HG03175 (cell line): ENCODE data around the gene OR52H1.
"Not testable (repeated sequence)": the region's sequence is repeated elsewhere in the genome, so short reads cannot be mapped to it uniquely, and the experiment has no call there.

Experiments used
- ATAC-seq: cut with Tn5 transposase; IDR thresholded peaks from one replicate; pipeline ENCODE4 v1.9.1; 2021; ENCODE audit warnings: mild to moderate bottlenecking, moderate library complexity; ENCODE audit not compliant: unreplicated experiment

OR52H1 gene

DNA sequence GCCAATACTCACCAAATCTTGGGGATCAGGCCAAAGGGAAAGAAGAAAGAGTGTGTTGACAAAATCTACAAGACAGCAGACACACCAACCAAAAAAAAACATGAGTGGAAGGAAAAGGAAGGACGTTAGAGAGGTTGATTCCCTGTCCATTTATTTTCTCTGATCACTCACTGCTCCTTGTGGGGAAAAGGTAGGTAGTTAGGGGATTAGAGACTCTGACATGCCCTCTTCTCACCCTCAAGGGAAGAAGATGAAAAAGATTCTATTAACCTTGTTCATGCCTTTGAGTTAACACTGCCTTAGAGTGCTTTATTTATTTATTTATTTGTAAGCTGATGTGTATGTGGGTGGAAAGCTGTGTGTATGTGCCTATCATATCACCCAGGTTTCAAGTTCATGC lies at the start of gene OR52H1:
TSS of gene OR52H1 (minus strand) at position 101 of the 400 bp plus-strand sequence. CDS start 3,035 bp downstream, outside the sequence.
- no peak for ATAC-seq

DNA sequence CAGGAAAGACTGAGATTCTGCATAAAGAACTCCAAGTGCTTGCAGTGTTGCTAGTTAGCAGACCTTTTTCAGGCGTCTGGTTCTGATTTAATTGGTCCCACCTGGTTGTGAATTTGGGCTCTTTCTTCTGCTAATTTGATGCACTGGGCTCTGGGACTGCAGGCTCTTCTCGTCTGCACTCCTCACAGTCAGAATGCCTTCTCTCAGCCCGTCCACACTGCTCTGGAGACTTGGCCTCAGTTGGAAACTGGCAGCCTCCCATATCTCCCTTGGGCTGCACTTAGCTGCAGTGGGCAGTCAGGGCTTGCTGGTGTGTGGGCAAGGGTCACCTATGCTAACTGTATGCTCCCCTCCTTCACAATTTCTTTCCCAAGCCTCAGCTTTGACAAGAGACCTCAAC lies 49.6 kb upstream of the OR52H1 start:
- ATAC-seq = no peak

DNA sequence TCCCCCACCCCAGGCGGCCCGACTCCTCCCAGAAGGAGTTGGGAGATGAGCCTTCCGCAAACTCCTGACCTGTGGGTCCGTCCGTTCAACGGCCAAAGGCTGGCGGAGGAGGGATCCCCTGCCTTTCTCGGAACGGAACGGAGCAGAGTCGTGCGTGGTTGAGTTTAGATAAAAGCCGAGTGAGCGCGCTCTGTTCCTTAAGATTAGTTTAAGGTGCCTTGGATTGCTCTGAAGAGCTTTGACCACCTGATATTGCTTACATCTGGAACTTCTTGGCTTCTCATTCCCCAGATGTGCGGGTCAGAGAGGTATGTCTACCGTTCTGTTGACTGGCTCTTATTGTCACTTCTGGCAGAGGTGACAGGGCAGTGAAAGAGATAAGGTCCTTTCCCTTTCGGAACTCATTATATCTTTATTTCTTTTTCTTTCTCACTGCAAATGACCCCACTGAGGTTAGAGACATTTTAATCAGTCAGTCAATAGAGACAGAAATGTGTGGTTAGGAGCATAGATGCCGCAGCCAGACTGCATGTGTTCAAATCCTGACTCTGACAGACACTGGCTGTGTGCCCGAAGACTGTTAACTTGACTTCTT lies 48.4 kb upstream of the OR52H1 start, which contains the start of gene TRIM6:
TSS of gene TRIM6 (plus strand) at position 31 of the 595 bp plus-strand sequence. CDS start at position 292, 261 bp downstream.
- ATAC-seq = peak; percentile 44

DNA sequence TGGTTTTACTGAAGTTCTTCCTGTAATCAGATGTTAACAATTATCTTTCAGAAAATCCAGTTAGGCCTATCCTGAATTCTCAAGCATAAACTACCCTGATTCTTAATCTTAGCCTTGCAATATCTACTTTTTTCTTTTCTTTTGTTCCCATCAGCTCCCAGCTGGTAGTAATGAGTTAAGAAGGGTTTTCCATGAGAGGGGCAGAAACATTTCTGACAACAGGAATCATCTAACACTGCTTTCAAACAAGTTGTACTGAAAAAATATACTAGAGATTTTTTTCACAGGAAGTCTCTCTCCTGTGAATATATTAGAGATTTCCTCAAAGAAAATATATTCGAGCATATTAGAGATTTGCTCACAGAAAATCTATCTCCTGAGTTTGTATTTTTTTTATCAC lies 44.8 kb upstream of the OR52H1 start:
- no peak for ATAC-seq

DNA sequence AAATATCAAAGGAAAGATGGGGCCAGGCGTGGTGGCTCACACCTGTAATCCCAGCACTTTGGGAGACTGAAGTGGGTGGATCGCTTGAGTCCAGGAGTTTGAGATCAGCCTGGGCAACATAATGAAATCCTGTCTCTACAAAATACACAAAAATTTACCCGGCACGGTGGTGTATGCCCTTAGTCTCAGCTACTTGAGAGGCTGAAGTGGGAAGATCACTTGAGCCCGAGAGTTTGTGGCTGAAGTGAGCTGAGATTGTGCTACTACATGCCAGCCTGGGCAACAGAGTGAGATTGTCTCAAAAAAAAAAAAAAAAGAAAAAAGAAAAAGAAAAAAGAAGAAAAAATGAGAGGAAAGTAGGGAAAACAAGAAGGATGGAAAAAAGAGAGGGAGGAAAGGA lies 44.3 kb upstream of the OR52H1 start:
- no peak for ATAC-seq

DNA sequence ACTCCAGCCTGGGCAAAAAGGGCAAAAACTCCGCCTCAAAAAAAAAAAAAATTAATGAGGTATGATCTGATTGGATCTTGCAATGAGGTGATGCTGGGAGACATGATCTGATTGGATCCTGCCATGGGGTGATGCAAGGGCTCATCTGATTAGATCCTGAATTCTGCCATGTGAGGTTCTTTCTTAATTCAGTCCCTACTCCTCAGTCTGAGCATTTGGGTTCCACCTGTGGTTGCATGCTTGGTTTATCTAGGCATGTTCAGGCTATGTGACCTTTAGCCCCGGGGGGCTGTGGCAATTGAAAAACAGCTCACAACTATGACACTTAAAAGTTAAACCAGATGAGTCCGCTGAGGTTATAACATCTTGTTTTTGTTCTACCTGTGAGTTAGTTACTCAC lies 43.3 kb upstream of the OR52H1 start:
- ATAC-seq = no peak

DNA sequence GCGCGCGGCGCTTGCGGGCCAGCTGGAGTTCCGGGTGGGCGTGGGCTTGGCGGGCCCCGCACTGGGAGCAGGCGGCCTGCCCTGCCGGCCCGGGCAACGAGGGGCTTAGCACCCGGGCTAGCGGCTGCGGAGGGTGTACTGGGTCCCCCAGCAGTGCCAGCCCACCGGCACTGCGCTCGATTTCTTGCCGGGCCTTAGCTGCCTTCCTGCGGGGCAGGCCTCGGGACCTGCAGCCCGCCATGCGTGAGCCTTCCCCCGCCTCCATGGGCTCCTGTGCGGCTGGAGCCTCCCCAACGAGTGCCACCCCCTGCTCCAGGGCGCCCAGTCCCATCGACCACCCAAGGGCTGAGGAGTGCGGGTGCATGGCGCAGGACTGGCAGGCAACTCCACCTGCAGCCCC lies 41.6 kb upstream of the OR52H1 start:
- not testable (repeated sequence) for ATAC-seq

DNA sequence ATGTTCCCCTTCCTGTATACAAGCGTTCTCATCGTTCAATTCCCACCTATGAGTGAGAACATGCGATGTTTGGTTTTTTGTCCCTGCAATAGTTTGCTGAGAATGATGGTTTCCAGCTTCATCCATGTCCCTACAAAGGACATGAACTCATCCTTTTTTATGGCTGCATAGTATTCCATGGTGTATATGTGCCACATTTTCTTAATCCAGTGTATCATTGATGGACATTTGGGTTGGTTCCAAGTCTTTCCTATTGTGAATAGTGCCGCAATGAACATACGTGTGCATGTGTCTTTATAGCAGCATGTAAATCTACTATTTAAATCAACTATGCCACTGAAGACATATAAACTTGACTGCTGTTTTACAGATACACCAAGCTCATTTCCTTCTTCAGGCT lies 36.1 kb upstream of the OR52H1 start:
- not testable (repeated sequence) for ATAC-seq

DNA sequence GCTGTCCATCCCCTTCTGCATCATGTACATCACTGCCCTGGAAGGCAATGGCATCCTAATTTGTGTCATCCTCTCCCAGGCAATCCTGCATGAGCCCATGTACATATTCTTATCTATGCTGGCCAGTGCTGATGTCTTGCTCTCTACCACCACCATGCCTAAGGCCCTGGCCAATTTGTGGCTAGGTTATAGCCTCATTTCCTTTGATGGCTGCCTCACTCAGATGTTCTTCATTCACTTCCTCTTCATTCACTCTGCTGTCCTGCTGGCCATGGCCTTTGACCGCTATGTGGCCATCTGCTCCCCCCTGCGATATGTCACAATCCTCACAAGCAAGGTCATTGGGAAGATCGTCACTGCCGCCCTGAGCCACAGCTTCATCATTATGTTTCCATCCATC lies 32.7 kb upstream of the OR52H1 start:
- no peak for ATAC-seq

DNA sequence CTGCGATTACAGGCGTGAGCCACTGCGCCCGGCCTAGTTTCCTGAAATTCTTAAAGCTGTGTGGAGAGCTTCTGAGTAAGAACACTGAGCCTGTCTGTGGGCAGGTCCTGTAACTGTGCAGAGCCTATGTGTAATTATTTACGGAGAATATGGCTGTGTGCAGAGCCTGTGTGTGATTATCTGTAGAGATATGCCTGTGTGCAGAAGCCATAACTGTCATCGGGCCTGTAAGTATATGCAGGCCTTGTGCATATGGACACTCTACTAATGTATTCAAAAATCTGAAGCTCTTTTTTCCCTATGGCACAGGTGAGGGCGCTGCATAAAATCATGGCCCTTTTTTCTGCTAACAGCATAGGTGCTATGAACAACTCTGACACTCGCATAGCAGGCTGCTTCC lies 32.2 kb upstream of the OR52H1 start, which contains the start of gene OR52B6:
TSS of gene OR52B6 (plus strand) at position 301 of the 400 bp plus-strand sequence. CDS start at position 301, 0 bp downstream.
- no peak for ATAC-seq

DNA sequence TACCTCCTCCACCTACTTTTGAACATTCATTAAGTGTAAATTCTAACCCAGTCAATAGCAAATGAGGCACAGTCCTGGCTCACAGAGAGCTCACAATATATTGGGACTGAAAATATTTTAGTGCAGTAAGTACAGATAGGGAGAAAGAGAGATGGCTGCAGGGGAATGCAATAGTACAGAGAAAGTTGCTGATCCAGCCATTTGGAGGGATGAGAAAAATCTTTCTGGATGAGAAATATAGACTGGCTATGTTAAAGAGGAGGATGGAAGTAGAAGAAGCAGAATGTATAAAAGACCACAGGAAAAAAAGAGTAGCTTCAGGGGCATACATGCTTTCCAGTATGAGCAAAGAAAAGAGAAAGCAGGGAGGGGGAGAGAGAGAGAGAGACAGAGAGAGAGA lies 28.8 kb upstream of the OR52H1 start:
- no peak for ATAC-seq

DNA sequence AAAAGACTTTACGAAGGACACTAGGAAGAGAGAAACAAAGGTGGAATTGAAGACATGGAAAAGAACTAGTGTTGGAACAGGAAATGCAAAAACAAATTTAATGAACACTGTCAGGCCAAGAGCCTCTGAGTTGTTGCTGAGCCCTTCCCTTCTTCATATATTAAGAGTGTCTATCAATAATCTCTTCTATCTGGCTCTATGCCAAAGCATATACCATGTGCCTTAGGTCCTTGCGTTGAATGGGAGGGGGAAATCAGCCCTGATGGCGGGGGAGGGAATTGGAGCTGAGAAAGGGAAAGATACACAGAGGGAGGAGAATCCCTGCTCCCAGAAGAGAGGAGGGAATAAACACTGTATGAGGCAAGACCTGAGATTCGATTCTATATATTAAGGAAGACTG lies 26.8 kb upstream of the OR52H1 start:
- no peak for ATAC-seq

DNA sequence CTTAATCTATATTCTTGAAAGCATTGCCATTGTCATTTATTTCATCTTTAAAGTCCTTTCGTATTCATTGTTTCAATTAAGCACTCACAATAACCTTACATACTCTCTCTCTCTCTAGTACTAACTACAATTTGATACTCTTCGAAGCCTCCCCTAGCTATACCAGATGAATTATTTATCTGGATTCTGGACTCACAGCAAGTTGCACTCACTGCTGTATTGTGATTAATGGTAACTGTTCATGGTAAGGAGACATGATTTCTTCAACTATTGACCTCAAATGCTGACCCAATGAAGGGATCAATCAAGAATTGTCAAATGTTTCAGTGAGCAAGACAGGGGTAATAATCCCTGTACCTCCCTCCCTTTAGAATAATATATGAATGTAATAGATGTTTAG lies 26.3 kb upstream of the OR52H1 start:
- no peak for ATAC-seq

DNA sequence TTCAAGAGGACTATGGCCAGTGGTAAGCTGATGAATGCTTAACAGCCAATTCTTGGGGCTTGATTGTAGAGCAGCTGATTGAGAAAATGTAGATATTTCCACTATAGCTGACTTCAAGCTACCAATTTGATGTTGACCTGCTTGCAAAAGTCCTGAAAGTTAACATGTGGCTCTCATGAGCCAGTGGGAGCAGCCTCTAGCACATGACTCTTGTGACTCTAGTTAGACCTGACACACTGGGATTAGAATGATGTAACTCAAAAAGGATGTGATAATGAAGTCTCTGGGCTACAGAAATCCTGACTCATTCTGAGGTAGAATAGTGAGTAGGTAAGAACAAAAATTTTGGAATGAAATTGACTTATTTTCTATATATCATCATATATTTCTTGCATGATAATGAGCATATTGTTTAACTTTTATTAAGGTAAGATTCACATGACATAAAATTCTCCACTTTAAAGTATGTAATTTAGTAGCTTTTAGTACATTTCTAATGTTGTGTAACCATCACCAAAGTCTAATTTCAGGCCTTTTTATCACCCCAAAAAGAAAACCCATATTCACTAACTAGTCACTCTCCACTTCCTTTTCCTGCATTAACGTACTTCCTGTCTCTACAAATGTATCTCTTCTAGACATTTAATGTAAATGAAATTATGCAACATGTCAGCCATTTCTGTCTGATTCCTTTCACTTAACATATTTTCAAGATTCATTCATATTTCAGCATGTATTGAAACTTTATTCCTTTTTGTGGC lies 16.1 kb upstream of the OR52H1 start:
- ATAC-seq = no peak

DNA sequence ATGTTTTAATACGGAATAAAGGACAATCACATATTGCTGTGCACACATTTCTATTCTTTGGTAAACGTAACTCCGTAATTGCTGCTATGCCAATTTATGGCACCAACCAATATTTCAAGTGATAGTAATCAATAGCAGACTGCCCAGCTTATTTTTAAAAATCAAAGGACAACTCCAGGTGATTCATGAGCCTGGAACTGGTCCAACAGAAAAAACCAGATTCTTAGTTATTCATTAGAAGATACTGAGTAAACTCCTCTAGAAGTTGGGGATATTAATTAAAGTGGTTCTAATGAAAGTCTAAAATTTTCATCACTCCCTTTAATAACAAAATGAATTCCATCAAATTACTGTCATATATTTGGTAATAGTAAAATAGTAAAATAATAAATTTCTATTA lies 9.4 kb upstream of the OR52H1 start:
- no peak for ATAC-seq

DNA sequence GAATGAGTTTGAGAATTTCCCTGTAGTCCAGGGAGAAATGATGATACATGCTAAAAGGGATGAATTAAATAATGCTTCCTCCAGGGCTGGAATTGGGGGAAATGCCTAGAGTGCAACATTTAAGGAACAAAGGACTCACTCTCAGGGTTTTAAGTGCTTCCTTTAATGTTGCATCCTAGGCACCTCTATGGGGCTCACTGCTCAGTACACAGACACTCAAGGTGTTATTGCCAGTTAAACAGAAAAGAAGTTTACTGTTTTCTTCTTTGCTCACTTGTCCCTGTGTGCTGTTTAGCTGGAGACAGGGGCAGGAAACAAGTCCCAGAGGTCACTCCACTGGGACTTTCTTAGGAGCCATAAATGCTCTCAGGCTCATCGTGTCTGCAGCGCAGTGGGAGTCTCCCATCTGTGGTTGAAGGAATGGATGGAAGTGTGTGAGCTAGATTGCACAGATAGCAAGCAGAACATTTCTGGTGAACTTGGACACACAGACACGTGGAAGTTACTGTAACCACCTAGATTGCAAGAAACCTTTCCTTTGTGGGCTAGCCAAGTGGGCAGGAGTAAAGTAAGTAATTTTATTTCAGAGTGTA lies 8.4 kb upstream of the OR52H1 start:
- ATAC-seq = no peak

DNA sequence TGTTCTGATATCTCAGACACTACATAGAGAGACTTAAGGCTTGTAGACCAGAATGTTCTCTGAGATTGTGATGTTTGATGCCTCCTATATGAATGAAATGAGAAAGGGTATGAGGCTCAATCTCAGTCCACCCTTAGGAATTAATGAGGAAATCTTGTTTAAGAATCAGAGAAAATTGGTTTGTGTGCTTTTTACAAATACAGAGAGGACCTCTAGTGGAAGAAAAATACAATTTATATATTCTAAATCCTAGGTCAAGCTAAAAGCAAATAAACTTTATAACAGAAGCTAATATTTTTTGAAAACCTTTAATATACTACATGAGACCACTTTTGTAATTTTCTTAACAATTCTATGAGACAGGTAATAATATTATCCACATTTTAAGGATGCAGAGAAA lies 5.0 kb upstream of the OR52H1 start:
- no peak for ATAC-seq

DNA sequence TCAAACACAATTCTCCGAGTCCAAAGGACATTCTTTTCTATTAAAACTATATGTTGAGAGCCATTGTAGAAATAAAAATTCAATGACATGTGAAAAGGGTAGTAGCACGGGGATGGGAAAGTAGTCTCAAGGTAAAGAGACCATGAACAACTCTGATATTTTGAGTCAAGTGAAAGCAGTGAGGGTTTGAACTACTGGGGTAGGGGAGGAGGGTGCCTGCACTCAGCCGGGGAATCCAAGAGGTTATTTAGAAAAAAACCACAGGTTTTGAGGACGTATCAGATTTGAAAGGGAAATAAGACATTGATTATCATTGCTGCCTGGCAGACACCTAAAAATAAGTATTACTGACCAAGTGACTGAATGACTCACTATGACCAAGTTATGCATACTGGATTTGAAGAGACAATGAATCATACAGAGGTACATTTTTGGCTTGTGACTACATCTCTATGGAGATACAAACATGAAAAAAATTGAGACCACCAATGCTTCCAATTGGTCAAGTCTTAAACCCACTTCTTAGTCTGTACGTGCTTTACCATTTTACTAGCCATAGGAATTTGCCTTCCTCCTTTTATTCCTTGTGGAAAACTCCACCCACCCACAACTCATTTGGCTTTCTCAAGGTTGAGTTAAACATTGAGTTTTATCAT lies 2.2 kb upstream of the OR52H1 start:
- ATAC-seq = peak; percentile 68

DNA sequence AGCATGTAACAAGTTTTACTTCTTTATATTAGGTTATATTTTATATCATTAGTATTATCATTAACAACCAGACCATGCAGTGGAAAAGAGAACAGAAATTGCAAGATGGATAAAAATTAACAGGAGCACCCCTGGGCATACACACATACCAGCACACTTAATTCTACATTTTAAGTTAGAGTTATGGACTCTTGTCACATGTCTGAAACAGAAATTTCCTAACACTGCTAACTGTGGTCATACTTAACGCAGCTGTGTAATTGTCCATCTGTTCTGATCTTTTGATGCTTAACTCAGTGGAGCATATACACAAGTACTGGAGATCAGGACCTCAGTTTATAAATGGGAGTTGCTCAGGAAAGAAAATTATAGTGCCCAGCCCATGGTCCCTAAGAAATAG lies 358 bp downstream of the OR52H1 start:
- ATAC-seq = peak; percentile 69

DNA sequence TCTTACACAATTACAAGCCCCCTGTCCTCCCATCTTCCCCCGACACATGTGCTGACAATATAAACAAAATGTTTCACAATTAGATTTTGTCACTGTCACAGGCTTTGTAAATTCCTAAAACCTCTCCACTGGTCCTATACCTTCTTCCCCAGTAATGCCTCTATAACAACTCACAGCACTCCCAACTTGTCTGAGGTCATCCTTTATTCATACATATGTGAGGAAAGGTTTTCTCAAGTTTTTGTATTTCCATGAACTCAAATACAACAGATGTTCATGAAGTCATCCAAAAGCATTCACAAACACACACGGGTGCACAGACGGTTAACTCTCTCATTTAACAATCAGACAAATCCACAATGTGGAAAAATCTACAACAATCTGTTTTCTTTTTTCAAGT lies 1.9 kb downstream of the OR52H1 start:
- ATAC-seq = no peak

DNA sequence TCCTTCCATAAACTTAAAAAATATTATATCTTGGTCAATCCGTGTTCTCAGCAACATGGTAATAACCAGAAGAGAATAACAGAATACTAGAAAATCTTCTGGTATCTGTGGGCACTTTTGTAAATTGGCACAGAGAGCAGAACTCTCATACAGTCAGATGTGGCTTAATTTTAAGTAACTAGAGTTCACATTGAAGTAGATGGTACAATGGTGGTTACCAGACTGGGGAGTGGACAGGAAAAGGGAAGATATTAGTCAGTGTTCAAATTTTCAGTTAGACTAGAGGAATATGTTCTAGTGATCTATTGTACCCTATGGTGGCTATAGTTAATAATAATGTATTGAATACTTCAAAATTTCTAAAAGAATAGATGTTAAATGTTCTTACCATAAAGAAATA lies 6.9 kb downstream of the OR52H1 start:
- no peak for ATAC-seq

DNA sequence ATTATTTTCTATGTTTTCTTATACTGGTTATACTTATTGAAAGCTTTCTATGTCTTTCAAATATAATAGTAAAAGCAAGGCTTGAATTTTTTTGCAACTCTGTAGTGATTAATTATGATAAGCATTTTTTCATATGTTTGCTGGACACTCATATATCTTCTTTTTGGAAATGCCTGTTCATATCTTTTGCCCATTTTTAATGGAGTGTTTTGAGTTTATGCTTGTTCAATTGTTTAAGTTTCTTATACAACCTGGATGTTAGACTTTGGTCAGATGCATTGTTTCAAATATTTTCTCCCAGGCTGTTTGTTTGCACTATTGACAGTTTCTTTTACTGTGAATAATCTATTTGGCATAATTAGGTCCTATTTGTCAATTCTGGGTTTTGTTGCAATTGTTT lies 11.9 kb downstream of the OR52H1 start:
- ATAC-seq = no peak
